Measurements from ENCODE around the gene CMSS1.

CMSS1 gene

DNA sequence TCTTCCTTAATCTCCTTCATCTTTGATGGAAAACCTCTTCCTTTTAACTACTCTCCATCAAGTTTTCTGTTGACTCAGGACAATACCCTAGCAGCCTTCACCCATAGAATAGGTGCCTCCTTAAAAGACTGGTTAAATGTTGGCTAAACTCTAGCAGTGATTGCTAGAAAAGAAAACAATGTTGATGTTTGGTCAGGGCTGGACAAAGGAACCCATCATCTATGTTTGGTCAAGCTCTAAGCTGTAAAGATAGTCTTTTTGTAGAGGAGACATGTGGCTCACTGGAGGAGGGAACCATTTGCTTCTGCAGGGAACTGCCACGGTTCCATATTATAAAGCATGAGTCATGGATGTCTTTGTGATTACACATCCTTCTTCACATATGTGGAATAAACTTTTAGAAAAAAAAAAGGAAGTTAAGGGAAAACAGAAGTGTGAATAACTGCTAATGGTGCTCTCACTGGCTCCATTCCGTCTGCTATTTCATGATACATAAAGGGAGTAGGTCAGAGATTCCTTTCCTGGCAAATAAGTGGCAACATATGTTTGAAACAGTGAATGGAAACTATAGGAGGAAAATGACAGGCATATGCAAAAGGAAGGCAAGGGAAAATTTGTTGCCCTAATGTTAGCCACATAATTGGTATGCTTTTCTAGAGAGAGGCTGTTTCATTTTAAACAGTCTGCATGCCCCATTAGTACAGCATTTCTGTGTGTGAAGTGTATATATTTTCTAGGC is 78.2 kb downstream of the CMSS1 start:
- no peak overlapping the region for H3K4me3 ChIP-seq (ENCODE audit: low read length)
- peak; percentile 87 for DNase-seq (ENCODE audit: low read depth)
- TF ChIP-seq, protein P1, sequence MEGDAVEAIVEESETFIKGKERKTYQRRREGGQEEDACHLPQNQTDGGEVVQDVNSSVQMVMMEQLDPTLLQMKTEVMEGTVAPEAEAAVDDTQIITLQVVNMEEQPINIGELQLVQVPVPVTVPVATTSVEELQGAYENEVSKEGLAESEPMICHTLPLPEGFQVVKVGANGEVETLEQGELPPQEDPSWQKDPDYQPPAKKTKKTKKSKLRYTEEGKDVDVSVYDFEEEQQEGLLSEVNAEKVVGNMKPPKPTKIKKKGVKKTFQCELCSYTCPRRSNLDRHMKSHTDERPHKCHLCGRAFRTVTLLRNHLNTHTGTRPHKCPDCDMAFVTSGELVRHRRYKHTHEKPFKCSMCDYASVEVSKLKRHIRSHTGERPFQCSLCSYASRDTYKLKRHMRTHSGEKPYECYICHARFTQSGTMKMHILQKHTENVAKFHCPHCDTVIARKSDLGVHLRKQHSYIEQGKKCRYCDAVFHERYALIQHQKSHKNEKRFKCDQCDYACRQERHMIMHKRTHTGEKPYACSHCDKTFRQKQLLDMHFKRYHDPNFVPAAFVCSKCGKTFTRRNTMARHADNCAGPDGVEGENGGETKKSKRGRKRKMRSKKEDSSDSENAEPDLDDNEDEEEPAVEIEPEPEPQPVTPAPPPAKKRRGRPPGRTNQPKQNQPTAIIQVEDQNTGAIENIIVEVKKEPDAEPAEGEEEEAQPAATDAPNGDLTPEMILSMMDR (IDR thresholded peaks at IDR 0.05; ENCODE audit: insufficient read depth, low read depth, low read length, missing control alignments): no peak

DNA sequence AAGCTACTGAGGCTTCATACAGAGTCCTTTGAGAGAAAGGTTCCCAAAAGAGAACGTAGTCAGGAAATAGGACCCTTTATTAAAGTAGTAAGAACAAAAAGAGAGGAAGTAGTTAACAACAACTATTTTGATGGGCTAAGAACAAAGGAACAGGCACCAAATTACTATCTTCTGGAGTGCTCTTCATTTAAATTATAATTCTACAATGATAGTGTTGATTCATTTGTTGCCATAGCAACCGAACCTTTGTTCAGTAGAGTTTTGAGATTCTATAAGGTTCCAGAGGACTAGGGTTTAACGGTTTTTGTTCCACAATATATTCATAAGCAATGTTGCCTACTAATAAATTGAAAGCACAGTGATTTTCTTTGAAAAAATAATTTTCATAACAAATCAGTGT is 78.8 kb downstream of the CMSS1 start:
- no peak for DNase-seq (ENCODE audit: low read depth)
- no peak overlapping the region for H3K4me3 ChIP-seq (ENCODE audit: low read length)
- TF ChIP-seq, protein P1 (IDR thresholded peaks at IDR 0.05; ENCODE audit: insufficient read depth, low read depth, low read length, missing control alignments): no peak

- no peak for DNase-seq (ENCODE audit: low read depth)
- TF ChIP-seq, protein P1 (IDR thresholded peaks at IDR 0.05; ENCODE audit: insufficient read depth, low read depth, low read length, missing control alignments): no peak
- no peak overlapping the region for H3K4me3 ChIP-seq (ENCODE audit: low read length)
These were observed 81.9 kb downstream of the CMSS1 start for GRCh38 chr3:99899603-99900002.

- no peak overlapping the region for H3K4me3 ChIP-seq (ENCODE audit: low read length)
- DNase-seq (ENCODE audit: low read depth): no peak
- TF ChIP-seq, protein P1 (IDR thresholded peaks at IDR 0.05; ENCODE audit: insufficient read depth, low read depth, low read length, missing control alignments): no peak
These were observed 82.6 kb downstream of the CMSS1 start for GRCh38 chr3:99900248-99900647.

DNA sequence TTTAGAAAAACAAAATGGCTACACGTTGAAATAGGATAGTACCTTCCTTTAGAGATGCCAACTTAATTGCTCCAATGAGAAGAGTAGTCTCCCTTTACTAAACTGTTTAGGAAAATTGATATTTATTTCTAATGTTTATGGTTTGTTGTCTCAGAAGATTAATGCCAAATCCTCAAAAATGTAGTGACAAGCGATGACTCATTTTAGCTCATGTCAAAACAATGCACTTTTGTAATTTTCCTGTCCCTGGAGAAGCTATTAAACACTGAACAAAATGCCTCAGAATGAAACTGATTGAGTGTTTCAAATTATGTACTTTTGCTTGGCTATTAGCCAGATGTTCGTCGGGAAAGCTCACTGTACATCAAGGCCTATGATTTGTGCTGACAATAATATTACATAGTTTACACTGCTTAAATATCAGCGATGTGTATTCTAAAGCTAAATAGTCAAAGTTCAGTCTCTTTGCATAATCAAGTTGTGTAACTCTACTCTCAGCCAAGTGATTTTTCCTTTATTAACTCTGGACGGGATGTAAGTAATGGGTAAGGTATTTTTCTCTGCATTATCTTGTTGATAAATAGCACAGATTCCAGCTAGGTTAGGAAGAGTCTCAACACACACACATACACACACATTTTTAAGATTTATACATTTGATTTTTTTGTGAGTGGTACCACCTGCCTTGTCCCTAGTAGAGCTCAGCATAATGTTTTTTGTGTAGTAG is 83.7 kb downstream of the CMSS1 start:
- peak; percentile 87 for DNase-seq (ENCODE audit: low read depth)
- H3K4me3 ChIP-seq (ENCODE audit: low read length): no peak overlapping the region
- TF ChIP-seq, protein P1 (IDR thresholded peaks at IDR 0.05; ENCODE audit: insufficient read depth, low read depth, low read length, missing control alignments): no peak

- H3K4me3 ChIP-seq (ENCODE audit: low read length): no peak overlapping the region
- TF ChIP-seq, protein P1 (IDR thresholded peaks at IDR 0.05; ENCODE audit: insufficient read depth, low read depth, low read length, missing control alignments): no peak
- peak; percentile 64 for DNase-seq (ENCODE audit: low read depth)
These were observed 84.4 kb downstream of the CMSS1 start for GRCh38 chr3:99902091-99902490.

Data from epithelial cell of esophagus (primary cell).